GM03348 (cell line): Measurements from ENCODE around the gene NFIA.

Experiments
- DNase-seq: peaks from one replicate; pipeline ENCODE4 v3.0.0; 2012; ENCODE audit warnings: low spot score

NFIA gene

DNA sequence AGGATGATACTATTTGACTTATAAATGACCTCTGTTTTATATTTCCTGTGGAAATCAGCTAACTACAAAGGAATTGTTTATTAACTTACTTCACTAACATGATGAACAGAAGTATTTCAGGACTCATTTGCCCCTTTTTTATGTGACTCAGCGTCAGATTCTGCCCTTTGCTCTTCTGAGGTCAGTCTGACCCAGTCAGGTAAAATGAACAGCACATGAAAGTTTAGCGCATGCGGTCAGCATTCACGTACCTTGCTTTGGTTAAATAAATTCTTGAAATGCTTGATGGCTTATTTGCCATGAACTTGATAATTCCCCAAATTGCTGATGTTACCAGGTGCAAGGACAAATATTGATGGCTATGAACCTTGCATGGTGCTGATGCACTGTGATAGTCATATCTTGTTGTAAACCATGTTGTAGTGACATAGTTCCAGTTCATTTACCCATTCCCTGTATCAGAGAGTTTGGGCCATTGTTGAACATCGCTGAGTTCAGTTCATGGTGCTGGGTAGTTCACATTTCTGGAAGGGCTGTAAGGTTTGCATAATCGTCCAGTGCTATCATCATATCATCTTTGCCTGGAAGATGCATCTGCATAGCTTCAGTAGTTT lies 133.4 kb downstream of the NFIA start:
- DNase-seq: no peak

DNA sequence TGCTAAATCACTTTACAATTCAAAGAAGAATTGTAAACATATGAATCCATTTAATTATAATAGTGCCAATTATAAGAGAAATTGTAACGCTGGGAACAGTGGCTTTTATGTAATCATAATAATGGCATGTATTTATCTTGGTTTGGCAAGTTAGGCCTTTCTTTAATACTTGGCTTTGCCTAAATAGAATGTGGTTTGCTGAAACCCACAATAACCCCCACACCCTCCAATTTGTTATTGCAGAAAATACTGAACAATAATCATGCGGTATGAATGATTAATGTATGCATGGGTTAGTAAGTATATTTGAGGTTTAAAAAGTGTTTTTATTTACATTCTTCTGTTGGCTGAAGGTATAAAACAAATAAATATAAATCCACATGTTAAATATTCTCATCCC lies 138.2 kb downstream of the NFIA start:
- DNase-seq: no peak

DNA sequence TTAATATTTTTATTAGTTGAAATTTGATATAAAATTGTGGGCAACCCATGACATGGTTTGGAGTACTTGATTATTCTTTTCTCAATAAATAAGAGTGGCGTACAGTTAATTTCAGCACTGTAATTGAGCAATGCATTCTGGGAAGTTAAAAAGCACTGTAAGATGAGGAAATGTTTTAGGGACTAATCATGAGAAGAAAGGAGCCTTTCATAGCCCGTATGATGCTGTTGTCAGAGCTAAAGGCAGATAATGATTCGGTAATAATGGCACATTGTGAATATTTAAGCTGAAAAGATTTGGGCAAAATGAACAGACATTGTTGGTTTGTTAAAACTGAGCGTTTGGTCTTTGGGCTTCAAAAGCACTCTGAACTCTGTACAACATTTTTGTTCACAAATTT lies 139.3 kb downstream of the NFIA start:
- peak; percentile 48 for DNase-seq

DNA sequence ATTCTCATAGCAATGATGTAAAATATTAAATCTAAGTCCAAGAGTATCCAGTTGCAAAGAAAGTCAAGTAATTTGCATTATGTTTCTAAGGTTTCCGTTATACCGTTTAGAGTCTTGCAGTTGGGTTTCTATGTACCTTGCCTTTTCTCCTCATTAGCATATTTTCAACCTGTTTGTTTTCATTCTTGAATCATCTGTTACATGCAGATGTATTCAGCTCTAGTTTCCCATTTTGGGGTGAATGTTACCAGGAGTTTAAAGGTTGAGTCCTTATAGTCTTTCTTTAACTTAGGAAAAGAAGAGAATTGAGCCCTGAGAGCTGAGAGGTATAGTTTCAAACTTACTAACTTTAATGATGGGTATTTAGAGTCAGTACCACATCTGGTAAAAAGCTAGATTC lies 139.9 kb downstream of the NFIA start:
- DNase-seq: no peak

DNA sequence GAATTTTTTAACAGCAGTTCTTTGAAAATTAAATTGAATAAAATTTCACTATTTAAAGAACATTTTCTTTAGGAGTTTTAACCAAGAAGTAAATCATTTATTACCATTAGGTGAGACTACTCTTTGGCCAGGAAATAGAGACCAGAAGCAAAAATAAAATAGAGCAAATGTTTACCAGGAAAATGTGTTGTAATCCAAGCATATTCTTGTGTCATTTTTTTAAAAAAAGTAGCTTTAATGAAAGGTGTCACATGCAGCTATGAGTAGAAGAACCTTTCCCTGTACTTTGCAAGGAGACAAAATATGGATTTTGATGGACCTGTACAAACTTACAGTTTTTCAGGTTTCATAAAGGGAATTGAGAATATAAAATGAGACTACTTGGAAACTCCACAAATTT lies 140.8 kb downstream of the NFIA start:
- DNase-seq: no peak

DNA sequence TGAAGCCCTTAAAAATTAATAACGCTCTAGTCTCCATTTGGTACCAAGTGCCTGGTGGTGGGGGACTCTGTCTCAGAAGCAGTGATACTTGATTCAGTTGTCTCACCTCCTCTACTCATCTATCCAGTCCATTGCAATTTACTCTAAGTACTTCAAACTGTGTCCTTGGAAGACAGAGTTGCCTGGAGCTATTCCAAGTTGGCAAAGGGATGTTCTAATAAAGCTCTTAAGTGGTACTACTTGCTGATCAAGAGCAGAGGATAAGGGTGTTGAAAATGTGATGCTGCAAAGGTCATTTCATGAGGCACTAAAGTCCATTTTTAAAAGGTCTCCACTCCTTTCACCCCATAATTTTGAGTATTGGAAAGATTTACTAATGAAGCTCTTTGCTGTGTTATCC lies 142.2 kb downstream of the NFIA start:
- DNase-seq: no peak

DNA sequence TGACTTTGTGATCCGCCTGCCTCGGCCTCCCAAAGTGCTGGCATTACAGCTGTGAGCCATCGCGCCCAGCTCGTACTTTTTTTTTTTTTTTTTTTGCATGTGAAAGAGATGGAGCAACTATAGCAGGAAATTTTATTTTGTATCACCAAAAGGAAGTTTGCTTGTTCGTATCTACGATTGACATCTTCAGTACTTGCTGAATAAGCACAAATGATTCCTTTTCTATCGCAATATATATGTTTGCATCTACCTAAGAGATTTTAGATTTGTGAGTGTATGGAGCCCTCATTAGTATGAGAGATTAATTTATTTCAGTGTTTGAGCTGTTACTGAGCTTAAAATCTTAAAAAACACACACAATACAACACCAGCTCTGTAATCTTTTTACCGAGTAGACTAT lies 143.1 kb downstream of the NFIA start:
- no peak for DNase-seq

DNA sequence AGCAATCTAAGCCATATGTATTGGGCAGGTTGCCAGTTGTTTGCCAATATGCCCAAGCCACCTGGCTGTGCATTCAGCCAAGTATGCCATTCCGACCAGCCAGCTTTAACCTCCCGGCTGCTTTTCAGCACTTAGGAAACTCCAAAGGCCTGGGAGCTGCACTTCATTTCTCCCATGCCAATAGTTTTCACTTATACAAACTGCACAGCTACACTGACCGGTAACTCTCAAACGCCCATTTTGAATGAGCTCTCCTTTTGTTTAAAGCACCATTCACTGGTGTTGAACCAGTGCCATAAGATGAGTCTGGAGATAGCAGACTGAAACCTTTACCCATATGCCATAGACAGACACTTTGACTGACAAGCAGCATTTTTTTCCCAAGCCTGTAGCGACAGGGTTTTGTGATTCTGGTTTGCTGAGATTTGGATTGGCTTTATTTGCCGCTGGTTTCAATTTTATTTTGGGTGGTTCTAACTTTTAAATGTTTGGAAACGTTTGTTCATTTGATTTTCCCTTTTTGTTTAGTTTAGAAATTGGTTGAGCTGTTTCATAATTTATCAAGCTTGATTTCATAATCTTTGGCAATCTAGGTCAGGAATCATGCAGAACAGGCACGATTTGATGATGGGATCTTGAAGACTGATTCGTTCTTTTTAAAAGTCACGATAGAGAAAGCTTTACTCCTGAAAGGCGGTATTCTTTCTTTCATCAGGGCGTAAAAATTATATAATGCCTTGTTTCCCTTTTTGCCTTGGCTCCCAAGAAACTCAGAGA lies 144.6 kb downstream of the NFIA start:
- peak; percentile 36 for DNase-seq

DNA sequence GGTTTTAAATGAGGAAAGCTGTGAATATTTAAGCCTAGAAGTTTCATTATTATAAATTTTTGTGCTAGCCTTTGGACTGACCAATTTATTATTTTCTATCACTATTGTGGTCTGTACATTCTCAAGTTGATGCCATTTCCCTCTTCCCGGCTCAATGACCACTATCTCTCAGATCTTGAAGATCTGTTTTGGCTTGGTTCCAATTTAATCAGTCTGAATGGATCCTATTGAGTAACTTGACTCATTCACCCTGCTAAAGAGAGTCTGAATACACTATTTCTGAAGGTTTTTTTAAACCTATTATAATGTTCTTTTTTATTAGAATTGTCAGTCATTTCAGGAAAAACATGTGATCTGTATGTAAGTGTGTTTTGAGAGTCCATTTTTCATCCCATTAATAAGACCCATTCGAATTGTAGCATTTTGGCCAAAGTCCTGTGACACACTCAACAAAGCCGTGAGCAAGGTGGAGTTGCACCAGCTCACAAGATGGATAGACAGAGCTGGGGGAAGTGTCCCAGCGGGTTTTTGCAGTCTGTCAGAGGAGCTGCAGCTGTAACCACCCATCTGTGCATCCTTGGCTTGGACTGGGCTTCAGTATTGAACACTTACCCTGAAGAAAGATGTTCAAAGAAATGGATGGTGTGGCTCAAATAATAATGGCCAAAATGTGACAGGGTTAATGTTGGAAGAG lies 145.6 kb downstream of the NFIA start:
- no peak for DNase-seq

DNA sequence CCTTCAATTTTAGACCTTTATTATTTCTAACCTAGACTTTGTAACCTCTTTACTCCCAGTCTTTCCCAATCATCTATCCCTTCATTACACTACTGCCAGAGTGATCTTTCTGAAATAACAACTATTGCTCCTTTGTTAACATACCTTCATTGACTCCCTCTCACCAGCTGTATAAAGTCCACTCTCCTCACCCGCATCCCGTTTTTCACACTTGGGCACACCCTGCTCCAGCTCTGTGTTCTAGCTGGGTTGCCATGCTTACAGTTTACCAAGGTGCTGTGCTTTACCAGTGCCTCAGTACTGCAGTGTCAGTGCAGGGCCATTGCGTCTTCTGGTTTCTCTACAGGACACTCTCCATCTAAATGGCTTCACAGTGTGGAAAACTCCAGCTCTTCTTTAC lies 148.2 kb downstream of the NFIA start:
- no peak for DNase-seq

DNA sequence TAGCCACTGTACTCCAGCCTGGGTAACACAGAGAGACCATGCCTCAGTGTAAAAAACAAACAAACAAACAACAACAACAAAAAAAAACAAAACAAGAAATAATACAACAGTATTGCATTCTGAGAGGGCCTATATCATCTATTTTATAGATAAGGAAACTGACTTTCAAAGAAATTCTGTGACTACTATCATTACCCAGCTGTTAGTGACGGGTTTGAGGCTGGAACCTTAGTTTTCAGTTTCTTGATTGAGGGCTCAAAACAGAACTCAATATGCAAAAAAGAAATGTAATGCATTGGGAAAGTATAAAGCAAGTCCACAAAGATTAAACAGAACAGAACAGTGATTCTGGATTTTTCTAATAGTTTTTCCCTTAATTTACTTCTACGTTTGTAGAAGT lies 149.4 kb downstream of the NFIA start:
- no peak for DNase-seq

DNA sequence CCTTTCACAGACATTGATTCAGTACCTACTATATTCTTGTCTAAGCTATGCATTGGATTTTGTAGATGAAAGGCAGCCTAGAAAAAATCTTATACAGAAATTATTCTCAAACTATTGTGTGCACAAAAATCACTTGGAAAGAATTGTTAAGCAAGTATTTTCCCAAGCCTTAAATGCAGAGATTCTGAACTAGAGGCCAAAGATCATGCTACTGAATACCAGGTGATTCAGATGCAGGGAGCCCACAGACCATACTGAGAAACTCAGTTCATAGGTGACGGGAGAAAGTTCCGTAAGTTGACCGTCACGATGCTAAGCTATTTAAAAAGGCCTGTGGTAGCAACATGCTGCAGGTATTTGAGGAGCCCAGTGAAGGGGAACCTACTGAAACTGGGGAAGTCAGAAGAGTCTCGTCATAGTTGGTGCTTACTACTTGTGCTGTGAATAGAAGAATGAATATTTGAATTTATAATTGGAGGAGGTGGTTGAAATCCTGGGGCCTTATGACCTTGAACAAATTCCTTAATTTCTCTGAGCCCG lies 150.8 kb downstream of the NFIA start:
- no peak for DNase-seq

DNA sequence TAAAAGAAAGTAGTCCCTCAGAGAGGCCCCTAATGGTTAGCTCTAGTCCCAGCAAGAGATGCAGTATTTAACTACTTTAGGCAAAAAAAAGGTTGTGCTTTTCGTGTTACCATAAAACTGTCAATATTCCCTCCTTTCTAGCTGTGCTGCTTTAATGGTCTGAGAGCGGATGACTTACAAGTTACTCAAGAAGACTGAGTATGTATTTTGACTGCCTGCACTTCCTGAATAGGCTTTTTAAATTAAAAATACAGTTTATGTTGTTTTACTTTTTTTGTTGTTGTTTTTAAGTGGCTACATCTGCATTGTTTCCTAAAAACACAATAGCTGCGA lies 152.2 kb downstream of the NFIA start:
- no peak for DNase-seq

DNA sequence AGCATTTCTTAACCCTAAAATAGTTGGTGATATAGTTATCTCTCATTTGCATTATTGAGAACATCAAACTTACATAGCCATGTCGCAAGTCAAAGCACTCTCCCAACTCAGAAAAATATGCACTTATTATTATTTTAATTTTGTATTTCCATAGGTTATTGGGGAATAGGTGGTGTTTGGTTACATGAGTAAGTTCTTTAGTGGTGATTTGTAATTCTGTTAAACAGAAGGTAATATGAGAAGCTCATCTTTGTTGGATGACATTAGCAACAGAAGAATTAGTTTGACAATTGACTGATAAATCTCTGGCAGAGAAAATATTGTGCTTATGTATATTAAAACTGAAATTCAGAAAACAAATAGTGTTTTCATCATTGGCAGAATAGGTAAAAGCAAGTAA lies 154.8 kb downstream of the NFIA start:
- DNase-seq: no peak

DNA sequence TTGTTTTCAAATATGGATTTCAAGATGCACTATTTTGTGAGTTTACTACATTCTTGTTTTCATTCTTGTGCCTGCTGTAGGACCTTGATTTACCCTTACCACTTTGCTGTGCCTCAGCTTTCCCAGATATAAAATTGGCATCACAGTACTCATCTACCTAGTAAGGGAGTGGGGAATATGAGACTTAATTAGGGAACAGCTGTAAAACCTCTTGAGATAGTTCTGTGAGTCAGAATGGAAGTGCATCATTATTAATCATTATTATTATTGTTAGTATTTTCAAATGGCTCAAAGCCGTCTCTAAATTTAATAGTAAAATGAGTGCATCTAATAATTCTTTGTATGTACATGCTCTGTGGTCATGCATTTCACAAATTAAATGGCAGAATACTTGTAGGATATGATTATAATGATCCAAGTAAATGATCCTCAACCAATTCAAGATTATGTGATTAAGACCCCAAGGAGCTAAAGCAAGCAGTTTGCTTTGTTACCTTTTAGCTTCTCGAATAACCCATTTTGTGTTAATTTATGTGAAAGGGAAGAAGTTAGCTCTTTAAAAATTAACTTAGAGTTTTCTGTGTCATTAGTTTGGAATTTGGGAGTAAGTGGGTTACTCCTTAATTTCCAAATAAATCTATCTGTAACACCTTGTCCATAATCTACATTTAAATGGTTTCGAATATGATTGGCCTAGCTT lies 155.4 kb downstream of the NFIA start:
- no peak for DNase-seq

DNA sequence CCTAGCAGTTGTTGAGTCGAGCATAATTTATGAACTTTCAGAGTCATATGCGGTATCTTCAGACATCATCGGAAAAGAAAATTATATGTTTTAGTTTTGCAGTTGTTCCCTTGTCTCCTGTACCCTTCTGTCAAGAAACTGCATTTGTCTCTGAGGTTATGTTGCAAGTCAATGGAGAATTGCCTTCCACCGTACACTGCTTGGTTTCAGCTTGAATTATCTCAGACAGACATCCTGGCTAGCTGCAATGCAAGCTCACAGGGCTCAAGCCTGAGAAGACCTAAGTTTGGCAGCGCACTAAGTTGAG lies 156.0 kb downstream of the NFIA start:
- DNase-seq: no peak

DNA sequence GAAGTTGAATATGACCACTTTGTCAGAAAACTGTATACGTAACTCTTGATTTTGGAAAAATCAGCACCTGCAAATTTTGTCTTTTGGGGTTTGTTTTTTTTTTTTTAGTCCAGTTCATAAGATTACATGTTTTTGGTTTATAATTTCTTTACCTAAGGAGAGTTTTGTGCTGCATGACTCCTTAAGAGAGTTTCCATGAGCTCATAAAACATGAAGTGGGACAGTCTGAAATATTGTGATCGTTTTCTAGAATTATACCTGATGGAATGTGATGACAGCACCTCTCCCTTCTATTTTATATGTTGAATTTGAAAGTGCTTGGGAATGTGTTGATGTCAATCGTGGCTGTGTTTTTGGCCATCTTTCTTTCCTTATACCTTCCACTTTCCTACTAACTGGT lies 158.5 kb downstream of the NFIA start:
- no peak for DNase-seq

DNA sequence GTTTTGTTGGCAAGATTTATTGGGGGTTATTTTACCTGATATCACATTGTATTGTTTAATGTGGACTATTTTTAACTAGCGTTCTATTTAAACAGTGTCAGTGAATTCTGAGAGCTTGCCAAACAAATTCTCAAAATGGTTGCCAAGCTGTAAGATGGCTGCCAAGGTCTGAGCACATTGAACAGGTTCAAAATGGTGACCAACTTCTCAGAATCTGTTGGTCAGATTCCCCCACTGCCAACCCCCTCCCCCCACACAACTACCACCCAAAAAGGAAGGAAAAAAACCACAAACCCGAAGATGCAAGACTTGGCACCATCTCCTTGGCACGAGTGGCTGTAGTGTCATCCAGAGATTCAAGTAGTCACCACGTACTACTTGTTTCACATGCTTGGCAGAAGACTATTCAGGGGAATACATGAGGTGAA lies 159.1 kb downstream of the NFIA start:
- DNase-seq: no peak

DNA sequence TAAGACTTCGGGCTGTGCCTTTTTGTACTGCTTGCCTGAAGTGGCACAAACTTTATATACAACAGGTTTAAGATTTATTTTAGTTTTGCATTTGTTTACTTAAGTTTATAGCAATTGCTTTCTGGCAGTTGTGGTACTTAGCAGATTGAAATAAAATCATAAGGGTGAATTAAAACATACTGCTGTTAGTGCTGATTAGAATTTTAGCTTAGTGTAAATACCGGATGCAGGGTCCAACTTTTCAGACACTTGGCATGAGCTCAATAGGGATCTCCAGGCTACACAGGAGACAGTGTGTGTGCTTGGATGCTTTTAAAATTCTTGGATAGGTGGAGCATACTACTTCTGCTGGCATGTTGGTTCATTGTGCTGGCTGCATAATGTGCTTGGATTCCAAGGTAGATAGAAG lies 159.6 kb downstream of the NFIA start:
- DNase-seq: no peak

DNA sequence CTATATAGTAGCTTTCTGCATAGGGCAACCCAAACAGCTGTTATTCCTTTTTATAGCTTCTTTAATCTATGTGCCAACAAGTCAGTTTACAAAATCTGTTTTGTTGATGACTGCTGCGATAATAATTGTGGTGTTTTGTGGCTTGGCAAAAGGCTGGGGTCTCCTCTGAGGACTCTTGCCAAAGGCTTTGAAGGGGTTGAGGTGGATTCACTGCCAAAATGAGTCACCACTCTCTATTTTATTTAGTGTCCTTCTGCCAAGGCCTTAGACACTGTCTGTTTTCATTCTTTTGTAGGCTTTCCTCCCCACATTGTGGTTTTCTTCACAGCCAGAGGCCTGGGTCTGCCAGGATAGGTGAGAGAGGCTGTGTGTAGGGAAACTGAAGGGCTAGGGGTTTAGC lies 161.8 kb downstream of the NFIA start:
- peak; percentile 66 for DNase-seq

DNA sequence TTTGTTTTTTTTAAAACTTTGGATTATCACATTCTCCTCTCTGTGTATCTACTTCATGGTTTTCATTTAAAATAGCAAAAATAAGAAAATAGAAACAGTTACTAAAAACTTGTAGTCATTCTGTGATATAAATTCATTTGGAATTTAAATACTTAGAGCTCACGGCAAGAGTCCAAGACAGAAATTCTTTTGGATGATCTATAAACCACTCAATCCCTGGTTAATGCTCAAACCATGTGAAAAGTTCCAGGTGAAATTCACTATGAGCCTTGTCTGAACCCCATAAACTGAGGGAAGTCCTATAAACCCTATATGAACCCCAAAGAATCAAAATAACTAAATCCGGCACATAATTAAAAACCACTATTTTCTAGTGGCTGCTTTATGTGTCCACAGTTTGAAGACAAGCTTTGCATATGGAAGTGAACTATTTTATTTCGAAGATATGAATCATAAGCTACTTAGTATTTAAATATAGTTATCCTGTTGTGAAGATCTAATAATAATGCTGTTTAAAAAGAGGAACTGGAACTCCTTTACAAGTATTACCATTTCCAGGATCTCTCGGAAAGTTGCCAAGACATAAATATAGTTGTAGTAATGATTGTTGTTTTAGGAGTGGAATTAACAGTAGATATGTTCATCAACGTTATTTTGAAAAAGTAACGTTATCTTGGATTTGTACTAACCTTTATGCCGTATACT lies 163.5 kb downstream of the NFIA start:
- no peak for DNase-seq
